RCC 7860 (cell line): ENCODE results near the gene ABHD14A.

Experiments
- DNase-seq: peaks from one replicate; pipeline ENCODE4 v3.0.0-alpha.2; 2015; ENCODE audit warnings: low spot score
- FAIRE-seq: peaks from 2 replicates; lab custom pipeline; 2012; peaks lifted over from hg19 to GRCh38; lab: Jason Lieb, UNC

Gene ABHD14A

GRCh38 chr3:51968883-51969678 is 5.8 kb upstream of the ABHD14A start:
- no peak for FAIRE-seq
- no peak for DNase-seq

- FAIRE-seq (no peak), DNase-seq (no peak)
These were observed 5.0 kb upstream of the ABHD14A start for GRCh38 chr3:51969841-51970240.

- FAIRE-seq (no peak), DNase-seq (no peak)
These were observed 4.1 kb upstream of the ABHD14A start for GRCh38 chr3:51970606-51971300.

GRCh38 chr3:51971350-51971749 is 3.5 kb upstream of the ABHD14A start:
- no peak for FAIRE-seq

DNA sequence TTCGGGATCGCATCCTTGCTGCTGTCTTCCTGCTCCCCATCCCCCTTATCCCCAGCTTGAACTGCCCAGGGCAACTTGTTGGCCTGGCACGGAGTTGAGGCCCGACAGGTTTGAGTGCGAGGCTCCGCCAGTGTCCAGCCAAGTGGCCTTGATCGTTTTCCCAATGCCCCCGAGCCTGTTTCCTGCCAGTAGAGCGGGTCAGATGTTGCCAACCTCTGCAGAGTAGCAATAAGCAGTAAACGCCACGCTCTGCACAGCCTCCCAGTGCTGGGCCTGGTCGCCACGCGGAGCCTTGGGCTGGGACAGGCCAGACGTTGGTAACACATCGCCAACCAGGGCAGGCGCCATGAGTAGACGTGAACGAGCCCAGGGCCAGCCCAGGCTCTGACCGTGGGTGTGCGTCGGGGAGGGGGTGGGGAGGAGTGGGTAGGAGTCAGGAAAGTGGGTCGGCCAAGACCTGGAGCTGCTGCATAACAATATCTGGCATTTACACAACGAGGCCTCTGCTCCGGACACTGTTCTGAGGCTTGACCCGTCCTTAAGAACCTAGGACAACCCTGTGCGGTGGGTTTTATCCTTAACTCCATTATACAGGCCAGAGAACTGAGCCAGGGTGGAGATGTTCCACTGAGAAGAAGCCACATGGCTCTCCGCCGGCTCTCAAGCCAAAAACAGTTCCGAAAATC is 444 bp upstream of the ABHD14A start:
- no peak for FAIRE-seq
- no peak for DNase-seq

More at GRCh38 chr3:51971350-51971749, 3.5 kb upstream of the ABHD14A start:
- no peak for DNase-seq

DNA sequence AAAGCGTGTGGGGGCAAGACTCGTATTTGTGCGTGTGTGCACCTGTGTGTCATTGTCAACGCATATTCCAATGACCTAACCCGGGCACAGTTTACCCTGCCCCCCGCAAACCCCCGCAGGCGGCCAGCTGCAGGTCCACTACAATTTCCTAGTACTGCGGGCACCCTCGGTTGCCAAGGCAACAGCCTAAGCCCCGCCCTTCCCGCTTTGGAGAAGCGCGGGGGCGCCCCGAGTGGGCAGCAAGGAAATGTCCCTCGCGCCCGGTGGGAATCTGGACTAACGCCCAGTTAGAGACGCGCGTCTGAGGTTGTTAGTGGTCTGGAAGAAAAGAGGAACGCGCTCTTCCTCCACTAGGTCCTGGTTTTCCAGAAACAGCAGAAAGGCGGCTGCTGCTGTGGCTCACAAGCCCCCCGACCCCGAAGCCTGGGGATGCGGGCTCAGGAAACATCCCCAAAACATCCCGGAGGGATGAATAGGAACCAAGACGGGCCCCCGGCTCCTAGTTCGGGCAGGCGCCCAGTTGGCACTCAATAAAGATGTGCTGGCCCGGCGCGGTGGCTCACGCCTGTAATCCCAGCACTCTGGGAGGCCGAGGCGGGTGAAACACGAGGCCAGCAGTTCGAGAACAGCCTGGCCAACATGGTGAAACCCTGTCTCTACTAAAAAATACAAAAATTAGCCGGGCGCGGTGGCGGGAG is 1.1 kb downstream of the ABHD14A start:
- FAIRE-seq: no peak
- DNase-seq: no peak

DNA sequence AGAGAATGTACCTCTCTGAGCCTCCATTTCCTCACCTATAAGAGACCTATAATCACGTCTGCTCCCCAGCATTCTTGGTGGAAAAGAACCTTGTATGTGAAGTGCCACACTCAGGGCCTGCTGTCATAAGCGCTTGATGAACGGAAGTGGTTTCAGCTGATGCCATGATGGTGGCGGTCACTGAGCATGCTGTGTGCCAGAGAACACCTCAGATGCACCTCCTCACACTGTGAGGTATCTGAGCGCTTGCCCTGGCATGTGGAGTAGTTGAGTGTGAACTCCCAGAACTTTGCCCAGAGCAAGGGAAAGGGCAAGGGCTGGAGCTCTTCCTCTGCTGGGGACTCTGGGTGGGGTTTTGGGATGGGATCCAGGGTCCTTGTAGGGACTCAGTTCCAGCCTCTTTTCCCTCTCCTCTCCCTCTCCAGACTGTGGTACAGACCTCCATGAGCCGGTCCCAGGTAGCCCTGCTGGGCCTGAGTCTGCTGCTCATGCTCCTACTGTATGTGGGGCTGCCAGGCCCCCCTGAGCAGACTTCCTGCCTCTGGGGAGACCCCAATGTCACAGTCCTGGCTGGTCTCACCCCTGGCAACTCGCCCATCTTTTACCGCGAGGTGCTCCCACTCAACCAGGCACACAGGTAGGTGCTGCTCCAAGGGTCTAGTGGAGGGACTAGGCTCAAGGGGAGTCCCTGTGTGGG is 2.7 kb downstream of the ABHD14A start:
- FAIRE-seq (no peak), DNase-seq (no peak)

DNA sequence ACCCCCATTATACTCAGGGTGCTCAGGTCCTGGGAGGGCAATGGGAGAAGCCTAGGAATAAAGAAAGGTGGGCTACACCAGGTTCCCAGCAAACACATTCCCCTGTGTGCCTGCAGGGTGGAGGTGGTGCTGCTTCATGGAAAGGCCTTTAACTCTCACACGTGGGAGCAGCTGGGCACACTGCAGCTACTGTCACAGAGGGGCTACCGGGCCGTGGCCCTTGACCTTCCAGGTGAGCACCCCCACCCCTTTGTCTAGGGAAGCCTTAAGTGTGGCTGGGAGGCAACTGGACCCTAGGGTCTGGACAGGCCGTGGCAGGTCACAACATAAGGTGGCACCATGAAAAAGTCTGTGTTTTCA is 3.3 kb downstream of the ABHD14A start:
- DNase-seq (no peak), FAIRE-seq (no peak)

GRCh38 chr3:51980253-51980652 is 5.4 kb downstream of the ABHD14A start:
- FAIRE-seq (no peak), DNase-seq (no peak)

GRCh38 chr3:51982352-51982837 is 7.5 kb downstream of the ABHD14A start:
- FAIRE-seq (no peak), DNase-seq (peak; percentile 73)

DNA sequence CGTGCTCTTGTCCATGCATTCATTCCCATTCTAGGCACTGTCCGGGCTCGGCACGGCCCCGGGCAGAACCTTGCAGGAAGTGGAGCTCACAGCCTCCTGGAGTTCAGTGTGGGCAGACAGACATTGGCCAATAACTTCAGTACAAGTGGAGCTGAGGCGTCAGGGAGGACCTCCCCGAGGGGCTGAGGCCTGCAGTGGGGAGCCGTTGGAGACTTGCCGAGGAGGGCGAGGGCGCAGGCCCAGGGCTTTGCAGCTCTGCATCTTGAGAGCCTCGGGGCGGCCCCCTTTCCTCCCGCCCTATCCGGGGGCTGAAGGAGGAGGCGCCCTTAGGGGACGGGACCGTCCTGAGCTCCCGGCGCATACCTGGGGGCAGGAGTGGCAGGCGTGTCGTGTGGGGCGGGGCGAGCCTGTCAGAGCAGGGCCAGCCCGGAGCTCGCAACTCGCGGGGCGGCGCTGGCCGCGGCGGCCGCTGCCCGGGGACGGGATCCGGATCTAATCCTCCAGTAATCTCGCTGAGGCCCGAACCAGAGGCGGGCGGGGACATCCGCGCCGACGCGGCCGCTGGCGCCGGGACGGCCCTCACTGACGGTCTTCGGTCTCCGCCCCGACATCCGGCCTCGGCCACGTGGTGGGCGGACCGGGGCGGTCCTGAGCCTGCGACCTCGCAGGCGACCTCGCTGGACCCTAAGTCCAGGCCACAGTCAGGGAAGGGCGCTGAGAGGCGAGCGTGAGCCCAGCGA is 8.1 kb downstream of the ABHD14A start, which contains the start of gene ACY1:
ACY1 (plus strand) TSS at position 698 of the 740 bp plus-strand sequence. CDS start 530 bp downstream, outside the sequence.
- FAIRE-seq (no peak), DNase-seq (peak; percentile 70)

DNA sequence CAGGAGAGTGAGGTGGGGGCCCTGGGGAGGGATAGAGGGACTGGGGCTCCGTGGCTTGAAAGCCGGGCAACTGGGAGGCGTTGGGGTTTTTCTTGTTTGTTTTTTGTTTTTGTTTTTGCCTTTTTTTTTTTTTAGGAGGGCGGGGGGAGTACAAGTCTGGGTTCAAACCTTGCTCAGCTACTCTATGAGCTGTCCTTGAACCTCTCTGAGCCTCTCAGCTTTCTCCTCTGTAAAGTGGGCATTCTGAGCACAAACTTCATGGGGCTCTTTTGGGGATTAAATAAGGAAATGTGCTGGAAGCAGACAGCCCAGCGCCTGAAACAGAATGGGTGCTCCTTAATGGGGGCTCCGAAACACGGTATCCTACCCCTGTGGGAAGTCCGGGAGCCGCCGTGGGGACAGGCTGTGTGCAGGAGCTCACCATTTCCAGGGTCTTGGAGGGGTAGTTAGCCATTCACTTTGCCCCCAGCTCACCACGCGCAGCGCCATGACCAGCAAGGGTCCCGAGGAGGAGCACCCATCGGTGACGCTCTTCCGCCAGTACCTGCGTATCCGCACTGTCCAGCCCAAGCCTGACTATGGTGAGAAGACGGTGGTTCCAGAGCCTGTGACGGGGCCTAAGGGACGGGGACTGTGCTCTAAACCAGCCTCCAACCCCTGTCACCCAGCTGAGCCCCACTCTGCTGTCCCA is 8.9 kb downstream of the ABHD14A start:
- no peak for FAIRE-seq

DNA sequence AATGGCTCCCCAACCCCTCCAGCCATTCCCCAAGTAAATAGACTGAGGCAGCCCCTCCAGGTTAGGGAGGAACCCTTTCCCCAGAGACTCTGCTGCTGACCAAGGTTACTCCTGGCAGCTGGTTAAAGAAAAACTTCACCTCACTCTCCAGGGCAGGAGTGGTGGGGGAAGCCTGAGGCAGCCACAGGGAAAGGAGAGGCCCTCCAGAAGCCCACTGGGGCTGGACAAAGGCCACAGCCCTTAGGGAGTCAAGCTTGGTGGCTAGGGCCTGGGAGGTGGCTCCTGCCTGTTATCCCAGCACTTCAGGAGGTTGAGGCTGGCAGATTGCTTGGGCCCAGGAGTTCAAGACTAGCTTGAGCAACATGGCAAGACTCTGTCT is 9.4 kb downstream of the ABHD14A start:
- no peak for FAIRE-seq
- DNase-seq: no peak

More for the DNA sequence above, 8.9 kb downstream of the ABHD14A start:
- DNase-seq: no peak

GRCh38 chr3:51985063-51985462 is 10.2 kb downstream of the ABHD14A start:
- FAIRE-seq: no peak
- no peak for DNase-seq

- DNase-seq (no peak), FAIRE-seq (no peak)
These were observed 11.4 kb downstream of the ABHD14A start for GRCh38 chr3:51986010-51986947.

GRCh38 chr3:51987568-51987967 is 12.7 kb downstream of the ABHD14A start:
- DNase-seq (no peak), FAIRE-seq (no peak)

DNA sequence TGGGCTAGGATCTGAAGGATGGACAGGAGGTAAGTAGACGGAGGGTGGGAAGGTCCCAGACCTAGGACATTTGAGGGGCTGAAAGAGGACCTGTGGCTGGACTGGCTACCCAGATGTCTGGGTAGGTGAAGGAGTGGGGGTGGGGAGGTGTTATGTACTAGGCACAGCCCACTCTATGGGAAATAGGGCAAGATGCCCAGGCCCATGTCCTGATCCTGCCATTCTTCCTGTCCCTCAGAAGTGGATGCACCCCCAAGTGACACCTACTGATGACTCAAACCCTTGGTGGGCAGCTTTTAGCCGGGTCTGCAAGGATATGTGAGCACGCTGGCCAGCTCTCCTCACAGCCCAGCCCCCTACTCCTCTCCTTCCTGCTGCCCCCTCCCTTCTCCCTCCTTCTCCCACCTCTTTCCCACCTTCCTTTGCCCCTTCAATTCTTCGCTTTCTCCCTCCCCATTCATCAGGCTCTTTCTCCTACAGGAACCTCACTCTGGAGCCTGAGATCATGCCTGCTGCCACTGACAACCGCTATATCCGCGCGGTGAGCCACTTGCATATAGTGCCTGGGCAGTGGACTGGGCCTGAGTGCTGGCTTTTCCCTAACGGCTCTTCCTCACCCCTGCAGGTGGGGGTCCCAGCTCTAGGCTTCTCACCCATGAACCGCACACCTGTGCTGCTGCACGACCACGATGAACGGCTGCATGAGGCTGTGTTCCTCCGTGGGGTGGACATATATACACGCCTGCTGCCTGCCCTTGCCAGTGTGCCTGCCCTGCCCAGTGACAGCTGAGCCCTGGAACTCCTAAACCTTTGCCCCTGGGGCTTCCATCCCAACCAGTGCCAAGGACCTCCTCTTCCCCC is 13.7 kb downstream of the ABHD14A start:
- DNase-seq: no peak
- FAIRE-seq: no peak
